ENCODE measurements around the gene CIROP.
A peak's percentile ranks its signal among the peaks of the same experiment; 100 is the strongest.

Gene CIROP

GRCh38 chr14:23099212-23099861 is 5.5 kb downstream of the CIROP start:
- Histone ChIP-seq H2BK5ac (ENCODE audit: low read depth, low read length, poor library complexity, severe bottlenecking) (no peak overlapping the region), H4K91ac (ENCODE audit: low read length) (no peak overlapping the region), H3K18ac (ENCODE audit: low read depth in 1 of 2, low read length in 2 of 2) (no peak overlapping the region), H3K23ac (ENCODE audit: low read length in 2 of 2) (no peak overlapping the region), H3K27ac (ENCODE audit: low read length, poor library complexity, severe bottlenecking) (no peak overlapping the region), H2BK120ac (ENCODE audit: low read depth, low read length) (no peak overlapping the region), H3K36me3 (ENCODE audit: control insufficient read depth in 1 of 2, insufficient read depth in 2 of 2, low read depth in 1 of 2, low read length in 2 of 2) (peaks cover 8 to 33% of the 10 kb centered on the region in 2 experiments), H4K8ac (ENCODE audit: low read length) (no peak overlapping the region), H3K9ac (ENCODE audit: low read length) (no peak overlapping the region), H3K9me3 (ENCODE audit: control insufficient read depth, low read length) (no peaks in the 10 kb centered on the region), H2AFZ (ENCODE audit: low read depth, low read length) (no peak overlapping the region), H2BK15ac (ENCODE audit: low read depth, poor library complexity, severe bottlenecking) (no peak overlapping the region), H3K14ac (ENCODE audit: low read length in 2 of 2) (no peak overlapping the region), H3K27me3 (ENCODE audit: control insufficient read depth in 1 of 2, insufficient read depth in 1 of 2, low read length in 2 of 2) (no peaks in the 10 kb centered on the region), H3K4me3 (ENCODE audit: insufficient read depth in 1 of 2, low read depth in 1 of 2, low read length in 2 of 2) (no peak overlapping the region), H2BK12ac (ENCODE audit: low read length in 2 of 2) (no peak overlapping the region), H2AK5ac (ENCODE audit: low read length, severe bottlenecking) (no peak overlapping the region), H3K4me2 (ENCODE audit: low read length, poor library complexity, severe bottlenecking) (no peak overlapping the region), H3K4ac (ENCODE audit: low read depth in 1 of 2, low read length in 2 of 2) (no peak overlapping the region), H3K4me1 (ENCODE audit: control insufficient read depth, insufficient read depth, low read depth, low read length) (peaks cover 4% of the 10 kb centered on the region), H3K79me1 (replicated peaks; ENCODE audit: low read length, poor library complexity, severe bottlenecking) (peaks cover 12% of the 10 kb centered on the region)
- 97% methylated on average over 8 of the region's 10 CpGs for WGBS
- DNase-seq, result no peak

- no peak overlapping the region for H3K4ac ChIP-seq (ENCODE audit: low read depth in 1 of 2, low read length in 2 of 2)
- no peak overlapping the region for H3K18ac ChIP-seq (ENCODE audit: low read depth in 1 of 2, low read length in 2 of 2)
- H3K14ac ChIP-seq (ENCODE audit: low read length in 2 of 2), result no peak overlapping the region
- no peak overlapping the region for H3K23ac ChIP-seq (ENCODE audit: low read length in 2 of 2)
- H2BK120ac ChIP-seq (ENCODE audit: low read depth, low read length), result no peak overlapping the region
- peak overlapping the region in 1 of 2 experiments; percentile 84 for H3K4me3 ChIP-seq (ENCODE audit: insufficient read depth in 1 of 2, low read depth in 1 of 2, low read length in 2 of 2)
- no peak for DNase-seq
- H2BK12ac ChIP-seq (ENCODE audit: low read length in 2 of 2), result no peak overlapping the region
- no peak overlapping the region for H3K27ac ChIP-seq (ENCODE audit: low read length, poor library complexity, severe bottlenecking)
- peaks cover 12% of the 10 kb centered on the region for H3K79me1 ChIP-seq (replicated peaks; ENCODE audit: low read length, poor library complexity, severe bottlenecking)
- no peak overlapping the region for H3K4me2 ChIP-seq (ENCODE audit: low read length, poor library complexity, severe bottlenecking)
- no peaks in the 10 kb centered on the region for H3K27me3 ChIP-seq (ENCODE audit: control insufficient read depth in 1 of 2, insufficient read depth in 1 of 2, low read length in 2 of 2)
- H3K4me1 ChIP-seq (ENCODE audit: control insufficient read depth, insufficient read depth, low read depth, low read length), result peaks cover 4% of the 10 kb centered on the region
- no peak overlapping the region for H4K91ac ChIP-seq (ENCODE audit: low read length)
- H2AFZ ChIP-seq (ENCODE audit: low read depth, low read length), result no peak overlapping the region
- H4K8ac ChIP-seq (ENCODE audit: low read length), result no peak overlapping the region
- H3K9me3 ChIP-seq (ENCODE audit: control insufficient read depth, low read length), result no peaks in the 10 kb centered on the region
- WGBS, result 92% methylated on average over 7 of the region's 7 CpGs
- H2AK5ac ChIP-seq (ENCODE audit: low read length, severe bottlenecking), result no peak overlapping the region
- H3K9ac ChIP-seq (ENCODE audit: low read length), result no peak overlapping the region
- peaks cover 8 to 39% of the 10 kb centered on the region in 2 experiments for H3K36me3 ChIP-seq (ENCODE audit: control insufficient read depth in 1 of 2, insufficient read depth in 2 of 2, low read depth in 1 of 2, low read length in 2 of 2)
- H2BK15ac ChIP-seq (ENCODE audit: low read depth, poor library complexity, severe bottlenecking), result no peak overlapping the region
- H2BK5ac ChIP-seq (ENCODE audit: low read depth, low read length, poor library complexity, severe bottlenecking), result no peak overlapping the region
These were observed 7.0 kb downstream of the CIROP start for GRCh38 chr14:23097786-23098185.

GRCh38 chr14:23095196-23096108 is 9.3 kb downstream of the CIROP start, which contains the start of gene C14orf119:
Gene C14orf119, plus strand, starts transcription at chr14:23095505. Its CDS starts 2,154 bp downstream, at chr14:23097659.
- H2BK120ac ChIP-seq (ENCODE audit: low read depth, low read length), result peak within 1 kb of the TSS; percentile 84
- peak within 1 kb of the TSS; percentile 74 for H3K4me2 ChIP-seq (ENCODE audit: low read length, poor library complexity, severe bottlenecking)
- peak within 1 kb of the TSS; percentile 65 for H2AK5ac ChIP-seq (ENCODE audit: low read length, severe bottlenecking)
- H3K23ac ChIP-seq (ENCODE audit: low read length in 2 of 2), result peak within 1 kb of the TSS; percentile 30 to 92
- H3K27me3 ChIP-seq (ENCODE audit: control insufficient read depth in 1 of 2, insufficient read depth in 1 of 2, low read length in 2 of 2), result no peaks in the 10 kb centered on the region
- H2AFZ ChIP-seq (ENCODE audit: low read depth, low read length), result peak within 1 kb of the TSS; percentile 59
- peaks cover 4% of the 10 kb centered on the region for H3K4me1 ChIP-seq (ENCODE audit: control insufficient read depth, insufficient read depth, low read depth, low read length)
- peak; percentile 100 for DNase-seq
- WGBS, result under 1% methylated on average over 41 of the region's 46 CpGs
- no peaks in the 10 kb centered on the region for H3K9me3 ChIP-seq (ENCODE audit: control insufficient read depth, low read length)
- H3K14ac ChIP-seq (ENCODE audit: low read length in 2 of 2), result peak within 1 kb of the TSS; percentile 59 to 94
- H4K8ac ChIP-seq (ENCODE audit: low read length), result peak within 1 kb of the TSS; percentile 100
- peak within 1 kb of the TSS in 1 of 2 experiments; percentile 70 for H2BK12ac ChIP-seq (ENCODE audit: low read length in 2 of 2)
- H2BK15ac ChIP-seq (ENCODE audit: low read depth, poor library complexity, severe bottlenecking), result peak within 1 kb of the TSS; percentile 96
- H3K4me3 ChIP-seq (ENCODE audit: insufficient read depth in 1 of 2, low read depth in 1 of 2, low read length in 2 of 2), result peak within 1 kb of the TSS; percentile 84 to 99
- peaks cover 11 to 59% of the 10 kb centered on the region in 2 experiments for H3K36me3 ChIP-seq (ENCODE audit: control insufficient read depth in 1 of 2, insufficient read depth in 2 of 2, low read depth in 1 of 2, low read length in 2 of 2)
- H3K9ac ChIP-seq (ENCODE audit: low read length), result peak within 1 kb of the TSS; percentile 92
- peak within 1 kb of the TSS; percentile 97 for H3K27ac ChIP-seq (ENCODE audit: low read length, poor library complexity, severe bottlenecking)
- peak within 1 kb of the TSS; percentile 98 to 99 for H3K4ac ChIP-seq (ENCODE audit: low read depth in 1 of 2, low read length in 2 of 2)
- peak within 1 kb of the TSS; percentile 99 for H4K91ac ChIP-seq (ENCODE audit: low read length)
- H2BK5ac ChIP-seq (ENCODE audit: low read depth, low read length, poor library complexity, severe bottlenecking), result peak within 1 kb of the TSS; percentile 99
- H3K79me1 ChIP-seq (replicated peaks; ENCODE audit: low read length, poor library complexity, severe bottlenecking), result peaks cover 4% of the 10 kb centered on the region
- peak within 1 kb of the TSS; percentile 99 to 100 for H3K18ac ChIP-seq (ENCODE audit: low read depth in 1 of 2, low read length in 2 of 2)
